ENCODE data around the gene FAM110D. TPM values are rescaled to one million over a fixed set of nuclear protein-coding genes. Genes with fewer than 3 reads are reported as not detected.
A peak's percentile ranks its signal among the peaks of the same experiment; 100 is the strongest.

The FAM110D gene
- total RNA-seq, 1 experiment from 2014 or later: 0.55 TPM

DNA sequence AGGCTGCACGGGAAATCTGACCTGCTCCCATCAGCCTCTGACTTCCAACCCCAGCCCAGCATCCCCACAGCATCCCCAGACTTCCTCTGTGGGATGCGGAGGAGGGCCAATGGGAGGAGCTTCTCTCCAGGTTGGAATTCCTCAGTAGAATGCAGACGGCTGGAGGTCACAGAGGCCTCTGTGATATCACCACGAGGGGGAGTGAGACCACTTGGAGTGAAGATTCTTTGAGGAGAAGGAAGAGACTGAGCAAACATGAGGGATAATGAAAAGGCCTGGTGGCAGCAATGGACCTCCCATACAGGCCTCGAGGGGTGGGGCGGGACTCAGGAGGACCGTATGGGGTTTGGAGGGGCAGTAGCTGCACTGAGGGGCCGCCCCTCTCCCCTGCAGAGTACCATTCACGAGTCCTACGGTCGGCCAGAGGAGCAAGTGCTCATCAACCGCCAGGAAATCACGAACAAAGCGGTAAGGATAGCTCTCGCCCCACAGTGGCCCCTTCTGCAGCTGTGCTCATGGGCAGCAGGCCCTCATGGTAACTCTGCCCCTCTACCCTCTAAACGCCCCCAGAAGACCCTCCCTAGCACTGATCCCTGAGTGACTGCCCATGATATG is 31.6 kb downstream of the FAM110D start, which contains the start of gene CATSPER4 (continued):
- TF ChIP-seq HMGA2 (CRISPR knock-in tag; IDR thresholded peaks at IDR 0.05): no peak
- TF ChIP-seq, protein P1, sequence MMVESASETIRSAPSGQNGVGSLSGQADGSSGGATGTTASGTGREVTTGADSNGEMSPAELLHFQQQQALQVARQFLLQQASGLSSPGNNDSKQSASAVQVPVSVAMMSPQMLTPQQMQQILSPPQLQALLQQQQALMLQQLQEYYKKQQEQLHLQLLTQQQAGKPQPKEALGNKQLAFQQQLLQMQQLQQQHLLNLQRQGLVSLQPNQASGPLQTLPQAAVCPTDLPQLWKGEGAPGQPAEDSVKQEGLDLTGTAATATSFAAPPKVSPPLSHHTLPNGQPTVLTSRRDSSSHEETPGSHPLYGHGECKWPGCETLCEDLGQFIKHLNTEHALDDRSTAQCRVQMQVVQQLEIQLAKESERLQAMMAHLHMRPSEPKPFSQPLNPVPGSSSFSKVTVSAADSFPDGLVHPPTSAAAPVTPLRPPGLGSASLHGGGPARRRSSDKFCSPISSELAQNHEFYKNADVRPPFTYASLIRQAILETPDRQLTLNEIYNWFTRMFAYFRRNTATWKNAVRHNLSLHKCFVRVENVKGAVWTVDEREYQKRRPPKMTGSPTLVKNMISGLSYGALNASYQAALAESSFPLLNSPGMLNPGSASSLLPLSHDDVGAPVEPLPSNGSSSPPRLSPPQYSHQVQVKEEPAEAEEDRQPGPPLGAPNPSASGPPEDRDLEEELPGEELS (CRISPR knock-in tag; IDR thresholded peaks at IDR 0.05): no peak
- TF ChIP-seq, protein P2, sequence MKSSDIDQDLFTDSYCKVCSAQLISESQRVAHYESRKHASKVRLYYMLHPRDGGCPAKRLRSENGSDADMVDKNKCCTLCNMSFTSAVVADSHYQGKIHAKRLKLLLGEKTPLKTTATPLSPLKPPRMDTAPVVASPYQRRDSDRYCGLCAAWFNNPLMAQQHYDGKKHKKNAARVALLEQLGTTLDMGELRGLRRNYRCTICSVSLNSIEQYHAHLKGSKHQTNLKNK (CRISPR knock-in tag; IDR thresholded peaks at IDR 0.05): no peak
- no peak for TF ChIP-seq ELF4 (CRISPR knock-in tag; IDR thresholded peaks at IDR 0.05; ENCODE audit: low read depth)
- TF ChIP-seq E2F4 (CRISPR knock-in tag; IDR thresholded peaks at IDR 0.05; ENCODE audit: borderline replicate concordance, low read depth): no peak
- no peak for TF ChIP-seq ZNF263 (CRISPR knock-in tag; IDR thresholded peaks at IDR 0.05; ENCODE audit: low read depth)
- 0 out of 2 replicates have a peak, but pooled peaks have one; percentile 7 for TF ChIP-seq ETV6 (CRISPR knock-in tag; IDR thresholded peaks at IDR 0.05)
- no peak for TF ChIP-seq GTF2I (CRISPR knock-in tag; conservative IDR thresholded peaks at IDR 0.05)
- TF ChIP-seq ESRRA (CRISPR knock-in tag; IDR thresholded peaks at IDR 0.05; ENCODE audit: borderline replicate concordance): no peak

DNA sequence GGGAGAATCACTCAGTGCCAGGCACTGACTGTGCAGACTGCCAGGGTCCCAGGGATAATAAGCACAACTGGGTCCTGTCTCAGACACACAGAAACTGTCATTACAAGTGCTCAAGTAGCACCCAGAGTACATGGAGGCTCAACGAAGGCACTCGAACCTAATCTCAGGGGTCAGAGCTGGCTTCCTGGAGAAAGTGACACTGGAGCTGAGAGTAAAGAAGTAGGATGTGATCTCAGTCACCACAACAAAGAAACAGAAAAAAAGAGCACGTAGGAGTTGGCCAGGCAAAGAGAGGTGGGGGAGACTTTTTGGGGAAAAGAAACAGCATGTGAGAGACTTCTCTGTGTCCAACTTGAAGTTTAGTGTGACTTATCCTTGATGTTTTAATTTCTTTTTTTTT is 32.9 kb downstream of the FAM110D start:
- H3K4me1 Mint-ChIP-seq: peaks cover 17% of the 10 kb centered on the region
- CTCF ChIA-PET: interaction anchor here (0.7 to 5.9 kb wide), 4 partner anchors 15 to 42 kb away, joined by 5 to 165 read pairs (median 13); partner anchors contain the start of gene CEP85
- no peaks in the 10 kb centered on the region; the same call in 1 of the 2 replicates for H3K27me3 Mint-ChIP-seq (ENCODE audit: low read depth)
- H3K4me3 Mint-ChIP-seq: no peak overlapping the region
- POLR2A ChIA-PET: no interaction called here
- DNase-seq (ENCODE audit: low spot score): no peak
- H3K9me3 Mint-ChIP-seq: no peaks in the 10 kb centered on the region
- no peak overlapping the region for H3K27ac Mint-ChIP-seq
- no peak for ATAC-seq
- TF ChIP-seq, protein P3, sequence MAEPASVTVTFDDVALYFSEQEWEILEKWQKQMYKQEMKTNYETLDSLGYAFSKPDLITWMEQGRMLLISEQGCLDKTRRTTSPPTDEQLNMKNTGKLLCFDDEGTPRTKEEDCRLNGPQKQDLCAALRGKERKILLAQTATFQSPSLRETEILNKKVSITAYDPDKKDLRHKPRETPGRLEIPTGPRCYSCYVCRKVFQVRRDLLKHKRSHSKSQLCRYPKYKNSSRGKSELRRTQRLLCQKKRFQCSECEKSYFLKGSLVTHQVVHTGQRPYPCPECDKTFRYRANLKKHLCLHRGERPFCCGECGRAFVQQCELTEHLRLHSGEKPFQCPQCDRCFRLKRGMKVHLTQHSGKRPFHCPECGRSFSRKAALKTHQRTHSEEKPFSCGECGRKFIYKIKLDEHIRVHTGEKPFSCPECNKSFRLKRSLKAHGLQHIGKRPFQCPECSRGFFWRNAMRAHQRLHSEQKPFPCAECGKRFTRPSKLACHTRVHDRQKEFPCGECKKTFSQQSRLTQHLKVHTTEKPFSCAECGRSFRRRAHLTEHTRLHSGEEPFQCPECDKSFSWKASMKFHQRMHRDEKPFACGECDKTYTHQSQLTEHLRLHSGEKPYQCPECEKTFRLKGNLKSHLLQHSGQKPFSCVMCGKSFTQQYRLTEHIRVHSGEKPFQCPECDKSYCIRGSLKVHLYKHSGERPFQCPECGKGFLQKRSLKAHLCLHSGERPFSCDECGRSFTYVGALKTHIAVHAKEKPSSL (CRISPR knock-in tag; conservative IDR thresholded peaks at IDR 0.05): no peak
- TF ChIP-seq GTF2I (CRISPR knock-in tag; conservative IDR thresholded peaks at IDR 0.05): no peak
- no peak for TF ChIP-seq TEAD4 (CRISPR knock-in tag; IDR thresholded peaks at IDR 0.05)
- no peak for TF ChIP-seq ZNF232 (CRISPR knock-in tag; IDR thresholded peaks at IDR 0.05)
- TF ChIP-seq TEAD1 (CRISPR knock-in tag; IDR thresholded peaks at IDR 0.05): no peak
- TF ChIP-seq, protein P4, sequence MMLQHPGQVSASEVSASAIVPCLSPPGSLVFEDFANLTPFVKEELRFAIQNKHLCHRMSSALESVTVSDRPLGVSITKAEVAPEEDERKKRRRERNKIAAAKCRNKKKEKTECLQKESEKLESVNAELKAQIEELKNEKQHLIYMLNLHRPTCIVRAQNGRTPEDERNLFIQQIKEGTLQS (CRISPR knock-in tag; conservative IDR thresholded peaks at IDR 0.05): no peak
- TF ChIP-seq GRHL2 (CRISPR knock-in tag; IDR thresholded peaks at IDR 0.05; ENCODE audit: insufficient replicate concordance, severe bottlenecking): no peak
- TF ChIP-seq MLX (CRISPR knock-in tag; IDR thresholded peaks at IDR 0.05): no peak
- TF ChIP-seq ZNF671 (CRISPR knock-in tag; IDR thresholded peaks at IDR 0.05): no peak
- TF ChIP-seq, protein P5, sequence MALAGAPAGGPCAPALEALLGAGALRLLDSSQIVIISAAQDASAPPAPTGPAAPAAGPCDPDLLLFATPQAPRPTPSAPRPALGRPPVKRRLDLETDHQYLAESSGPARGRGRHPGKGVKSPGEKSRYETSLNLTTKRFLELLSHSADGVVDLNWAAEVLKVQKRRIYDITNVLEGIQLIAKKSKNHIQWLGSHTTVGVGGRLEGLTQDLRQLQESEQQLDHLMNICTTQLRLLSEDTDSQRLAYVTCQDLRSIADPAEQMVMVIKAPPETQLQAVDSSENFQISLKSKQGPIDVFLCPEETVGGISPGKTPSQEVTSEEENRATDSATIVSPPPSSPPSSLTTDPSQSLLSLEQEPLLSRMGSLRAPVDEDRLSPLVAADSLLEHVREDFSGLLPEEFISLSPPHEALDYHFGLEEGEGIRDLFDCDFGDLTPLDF (CRISPR knock-in tag; IDR thresholded peaks at IDR 0.05): no peak
- no peak for TF ChIP-seq PREB (CRISPR knock-in tag; IDR thresholded peaks at IDR 0.05; ENCODE audit: borderline replicate concordance)
- no peak for TF ChIP-seq SMAD3 (CRISPR knock-in tag; IDR thresholded peaks at IDR 0.05; ENCODE audit: borderline replicate concordance)
- TF ChIP-seq, protein P6, sequence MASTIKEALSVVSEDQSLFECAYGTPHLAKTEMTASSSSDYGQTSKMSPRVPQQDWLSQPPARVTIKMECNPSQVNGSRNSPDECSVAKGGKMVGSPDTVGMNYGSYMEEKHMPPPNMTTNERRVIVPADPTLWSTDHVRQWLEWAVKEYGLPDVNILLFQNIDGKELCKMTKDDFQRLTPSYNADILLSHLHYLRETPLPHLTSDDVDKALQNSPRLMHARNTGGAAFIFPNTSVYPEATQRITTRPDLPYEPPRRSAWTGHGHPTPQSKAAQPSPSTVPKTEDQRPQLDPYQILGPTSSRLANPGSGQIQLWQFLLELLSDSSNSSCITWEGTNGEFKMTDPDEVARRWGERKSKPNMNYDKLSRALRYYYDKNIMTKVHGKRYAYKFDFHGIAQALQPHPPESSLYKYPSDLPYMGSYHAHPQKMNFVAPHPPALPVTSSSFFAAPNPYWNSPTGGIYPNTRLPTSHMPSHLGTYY (CRISPR knock-in tag; IDR thresholded peaks at IDR 0.05): no peak
- no peak for TF ChIP-seq EMX1 (CRISPR knock-in tag; IDR thresholded peaks at IDR 0.05)
- TF ChIP-seq NFATC4 (CRISPR knock-in tag; IDR thresholded peaks at IDR 0.05): no peak
- TF ChIP-seq ATF2 (CRISPR knock-in tag; IDR thresholded peaks at IDR 0.05; ENCODE audit: borderline replicate concordance, low read depth): no peak
- H3K36me3 Mint-ChIP-seq: no peaks in the 10 kb centered on the region; the same call in 1 of the 2 replicates
